GM12892 (cell line): ENCODE results near the gene FAIM2.

Experiments
- POLR2A ChIP-seq: IDR thresholded peaks from 2 replicates; pipeline ENCODE4 v1.6.1; 2011; ENCODE audit warnings: low read depth, low read length, control low read depth
- TAF1 ChIP-seq: IDR thresholded peaks from 2 replicates; pipeline ENCODE4 v1.6.1; 2011; ENCODE audit warnings: low read depth, mild to moderate bottlenecking, control low read depth, low read length, borderline replicate concordance

DNA sequence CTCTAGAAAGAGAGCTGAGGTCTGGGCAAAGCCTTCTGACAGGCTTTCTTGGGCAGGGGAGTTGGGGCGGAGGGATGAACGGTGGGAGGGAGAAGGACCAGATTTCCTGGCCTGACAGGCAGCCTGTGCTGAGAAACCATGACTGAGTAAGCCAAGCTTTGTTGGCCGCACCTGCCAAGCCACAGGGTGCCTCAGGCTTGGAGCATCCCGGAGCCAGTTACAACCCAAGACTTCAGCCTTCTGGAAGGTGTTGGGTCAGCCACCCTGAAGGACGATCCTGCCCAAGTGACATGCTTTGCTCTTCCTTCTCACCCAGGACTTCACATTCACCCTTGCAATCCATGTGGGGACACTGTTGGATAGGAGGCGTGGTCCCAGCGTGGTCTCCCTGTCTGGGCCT, 25.9 kb upstream of the FAIM2 start:
- TF ChIP-seq POLR2A (no peak), TAF1 (no peak)
